K562 (cell line): ENCODE data around the gene VGLL1. TPM values are rescaled to one million over a fixed set of nuclear protein-coding genes. Genes with fewer than 3 reads are reported as not detected.

Experiments used
- ATAC-seq: fragments of 200-7000 bp; cut with Tn5 transposase; 3 replicates; pipeline ENCODE4 v1.9.1; 2020; ENCODE audit warnings: moderate library complexity
- BruUV-seq: library from RNA; stranded (reverse); fragments of 400-500 nt; replicated peaks from 2 replicates; lab custom pipeline; 2021; lab: Mats Ljungman, UMichigan
- CTCF ChIA-PET: fragments of 300-600 bp; formaldehyde crosslinking; extraction: SDS; loops from one replicate; lab custom pipeline; 2021; ENCODE audit warnings: low intra/inter-chr PET ratio; lab: Yijun Ruan, JAX
- POLR2A ChIA-PET: fragments of 300-600, 350-650 bp; sonication (Branson Sonifier 250); formaldehyde crosslinking; extraction: SDS; loops from one replicate; lab custom pipeline; 2021; ENCODE audit warnings: antibody characterized with exemption, inconsistent platforms; lab: Yijun Ruan, JAX
- DNase-seq, 4 experiments: peaks; one replicate each; pipeline versions ENCODE4 v3.0.0 to v3.0.0-alpha.2; 2011 to 2018; ENCODE audit warnings: low spot score in 3 of 4, mixed read lengths in 3 of 4; ENCODE audit errors: extremely low read depth in 1 of 4
- FAIRE-seq: peaks from 2 replicates; lab custom pipeline; 2011; peaks lifted over from hg19 to GRCh38; lab: Jason Lieb, UNC
- H2AFZ ChIP-seq: 2 replicates; pipeline ENCODE4 v1.6.0; 2011; ENCODE audit warnings: low read depth, low read length, control low read depth, inconsistent platforms
- H3K27ac ChIP-seq: fragments of 200-600 bp; 3 replicates; pipeline ENCODE4 v1.8.0; 2011; ENCODE audit warnings: low read depth, mild to moderate bottlenecking, control low read depth, inconsistent platforms, low read length, moderate library complexity, mixed read lengths; ENCODE audit errors: extremely low read depth
- H3K27me3 ChIP-seq, 2 experiments: fragments of 300-600 bp in 1 of 2; 2 replicates in 1 of 2; 3 replicates in 1 of 2; pipeline versions ENCODE4 v1.6.0 to v1.8.0; 2011; ENCODE audit warnings: inconsistent platforms in 2 of 2, low read length in 2 of 2, mild to moderate bottlenecking in 1 of 2, mixed read lengths in 1 of 2, moderate library complexity in 1 of 2; ENCODE audit not compliant: control insufficient read depth in 2 of 2, insufficient read depth in 2 of 2
- H3K36me3 ChIP-seq: fragments of 300-600 bp; 3 replicates; pipeline ENCODE4 v1.8.0; 2011; ENCODE audit warnings: mild to moderate bottlenecking, low read length, inconsistent platforms; ENCODE audit not compliant: control insufficient read depth, insufficient read depth
- H3K4me1 ChIP-seq, 2 experiments: fragments of 200-600 bp in 1 of 2; replicated peaks in 1 of 2; 2 replicates in 1 of 2; 3 replicates in 1 of 2; pipeline versions ENCODE4 v1.5.1 to v1.8.0; 2011; ENCODE audit warnings: inconsistent platforms in 2 of 2, low read length in 2 of 2, mild to moderate bottlenecking in 1 of 2, mixed read lengths in 1 of 2, moderate library complexity in 1 of 2; ENCODE audit not compliant: control insufficient read depth in 2 of 2, insufficient read depth in 2 of 2
- H3K4me2 ChIP-seq: 2 replicates; pipeline ENCODE4 v1.6.1; 2011; ENCODE audit warnings: low read length, control low read depth, inconsistent platforms, mixed read lengths; ENCODE audit not compliant: insufficient read depth
- H3K4me3 ChIP-seq: fragments of 200-600 bp; sonication (generic), shearing (Covaris generic); 2 replicates; pipeline ENCODE4 v1.5.1; 2016; ENCODE audit warnings: control low read depth, inconsistent platforms
- H3K79me2 ChIP-seq: fragments of 200-600 bp; 3 replicates; pipeline ENCODE4 v1.8.0; 2011; ENCODE audit warnings: low read length, inconsistent platforms; ENCODE audit not compliant: control insufficient read depth, insufficient read depth
- H3K9ac ChIP-seq, 2 experiments: 2 replicates each; pipeline versions ENCODE4 v1.6.0 to v1.6.1; 2011; ENCODE audit warnings: low read depth in 2 of 2, low read length in 2 of 2, control low read depth in 1 of 2, inconsistent platforms in 1 of 2, mild to moderate bottlenecking in 1 of 2, mixed read lengths in 1 of 2; ENCODE audit not compliant: insufficient read depth in 1 of 2
- H3K9me1 ChIP-seq: one replicate; pipeline ENCODE4 v1.6.0; 2011; ENCODE audit warnings: inconsistent platforms, mild to moderate bottlenecking, low read length, moderate library complexity; ENCODE audit not compliant: control insufficient read depth, insufficient read depth
- H3K9me3 ChIP-seq: replicated peaks from 2 replicates; pipeline ENCODE4 v1.5.1; 2011; ENCODE audit warnings: low read depth, low read length, inconsistent platforms; ENCODE audit not compliant: control insufficient read depth, insufficient read depth
- H4K20me1 ChIP-seq: replicated peaks from 2 replicates; pipeline ENCODE4 v1.6.1; 2011; ENCODE audit warnings: low read length, inconsistent platforms, mixed read lengths; ENCODE audit not compliant: control insufficient read depth, insufficient read depth
- CTCF ChIP-seq, 3 experiments: IDR thresholded peaks in 2 of 3; conservative IDR thresholded peaks in 1 of 3; 2 replicates each; pipeline ENCODE4 v1.5.1; 2011 to 2012; ENCODE audit warnings: low read length in 3 of 3, mild to moderate bottlenecking in 3 of 3, control low read depth in 2 of 3, improper control_type of control experiment in 1 of 3, inconsistent platforms in 1 of 3, low read depth in 1 of 3, mixed read lengths in 1 of 3, moderate library complexity in 1 of 3; ENCODE audit not compliant: insufficient read depth in 2 of 3
- POLR2AphosphoS2 ChIP-seq: IDR thresholded peaks from 2 replicates; pipeline ENCODE4 v1.6.1; 2012; ENCODE audit warnings: low read length, improper control_type of control experiment
- RAD21 ChIP-seq, 2 experiments: fragments of 250-450 bp in 1 of 2; fragments of 450-650 bp in 1 of 2; sonication (Bioruptor Pico) in 1 of 2; formaldehyde crosslinking in 1 of 2; IDR thresholded peaks in 1 of 2; conservative IDR thresholded peaks in 1 of 2; 2 replicates each; pipeline versions ENCODE4 v1.4.0 to v1.8.0; 2020 to 2022; ENCODE audit warnings: mild to moderate bottlenecking in 2 of 2, moderate library complexity in 1 of 2
- THAP12 ChIP-seq: fragments of 250-450 bp; sonication (Bioruptor Pico); IDR thresholded peaks from 2 replicates; pipeline ENCODE4 v1.9.0; 2021; ENCODE audit warnings: mild to moderate bottlenecking, inconsistent platforms
- WGBS: fragments of 100-300 bp; shearing (Covaris generic); methylation state at CpG from one replicate; pipeline ENCODE4 v1.1.6; 2016; ENCODE audit warnings: low coverage, mixed read lengths; ENCODE audit not compliant: insufficient coverage; ENCODE audit errors: missing lambda C conversion rate; 5-methylcytosine and 5-hydroxymethylcytosine counted together
- in situ Hi-C: fragments of 300-500 bp; cut with MboI; formaldehyde crosslinking; loops from 4 replicates; pipeline ENCODE4 v1.15.0; 2018; ENCODE audit warnings: inconsistent platforms, mixed read lengths
- intact Hi-C: fragments of 100-400 bp; cut with micrococcal nuclease; formaldehyde crosslinking; loops from 2 replicates; pipeline ENCODE4 v1.14.2; 2022
- polyA plus RNA-seq, 8 experiments: library from polyadenylated mRNA; depleted of rRNA in 4 of 8; stranded (reverse) in 5 of 8; unstranded in 3 of 8; fragments of >200 nt; fragmentation: Nextera tagmentation in 2 of 8; fragmentation: Illumina TruSeq in 1 of 8; extraction: Ambion mirVana in 2 of 8; extraction: Trizol in 1 of 8; gene quantifications; 2 replicates each; pipeline versions ENCODE4 v1.2.1 to v1.2.3, GENCODE V29; 2011 to 2014; ENCODE audit warnings: inconsistent platforms in 1 of 8, missing spikeins in 1 of 8
- total RNA-seq, 7 experiments: library from RNA; depleted of rRNA in 6 of 7; stranded (reverse); fragments of >200 nt in 6 of 7; fragmentation: Illumina TruSeq in 2 of 7; extraction: Trizol in 2 of 7; gene quantifications; 2 replicates each; pipeline versions ENCODE4 v1.2.1 to v1.2.3, GENCODE V29; 2011 to 2021; ENCODE audit warnings: low replicate concordance in 1 of 7

VGLL1 gene
- total and polyA plus RNA-seq, 9 of the 15 experiments (the other 6 are each of a cell fraction or from before 2014, with no cell fraction given) = not detected

- Histone ChIP-seq H3K27ac (no peak overlapping the region), H3K9ac (no peak overlapping the region), H3K36me3 (no peaks in the 10 kb centered on the region), H4K20me1 (no peaks in the 10 kb centered on the region; the same call in 1 of the 2 replicates), H3K79me2 (no peaks in the 10 kb centered on the region), H3K27me3 (peaks cover 5 to 7% of the 10 kb centered on the region in 2 experiments; a peak in 4 of 5 replicates), H2AFZ (no peak overlapping the region), H3K9me3 (no peaks in the 10 kb centered on the region), H3K4me3 (no peak overlapping the region), H3K4me2 (no peak overlapping the region), H3K9me1 (no peaks in the 10 kb centered on the region), H3K4me1 (no peaks in the 10 kb centered on the region)
- CTCF ChIA-PET = no interaction called here
- no TSS peak for BruUV-seq
- DNase-seq (no peak), ATAC-seq (no peak), FAIRE-seq (no peak)
- peak in 1 of 3 experiments; percentile 14; a peak in 1 of 6 replicates for TF ChIP-seq CTCF (IDR thresholded peaks at IDR 0.05 in 2 of 3, conservative IDR thresholded peaks at IDR 0.05 in 1 of 3; ENCODE audit: insufficient read depth in 2 of 3, low read depth in 1 of 3, low read length in 3 of 3)
- TF ChIP-seq POLR2AphosphoS2 = no peak
- peak; percentile 35 to 52; a peak in 3 of 4 replicates for TF ChIP-seq RAD21 (CRISPR knock-in tag; conservative IDR thresholded peaks at IDR 0.05 in 1 of 2, IDR thresholded peaks at IDR 0.05 in 1 of 2)
- no peak for TF ChIP-seq THAP12 (CRISPR knock-in tag)
- intact Hi-C loops (no loop called here), in situ Hi-C loops (no loop called here)
- POLR2A ChIA-PET = no interaction called here
- WGBS = 0% methylated on average over 5 of the region's 5 CpGs
Observed at GRCh38 chrX:136488706-136489105, 43.3 kb upstream of the VGLL1 start.
